ENCODE results near the gene SPAAR. TPM values are rescaled to one million over a fixed set of nuclear protein-coding genes. Genes with fewer than 3 reads are reported as not detected.

The SPAAR gene
- total RNA-seq, 4 donors from 2014 or later: 0.68 to 2.5 TPM; not detected in 2

GRCh38 chr9:35940458-35941407 is 31.4 kb downstream of the SPAAR start:
- WGBS, 2 donors (ENCODE audit: low coverage in 1 of 2): 61 to 81% methylated on average over 4 to 7 of the region's 7 CpGs
- H3K4me1 ChIP-seq: peaks cover 5 to 35% (median 25%) of the 10 kb centered on the region in 4 donors
- intact Hi-C loops (cut with DNase I; ENCODE audit: low total_unique reads) (no loop called here), in situ Hi-C loops (cut with MboI; ENCODE audit: low pct_ligation_motif_present in 1 of 4, low pct_unique_long_range_greater_than_20kb in 1 of 4, low sequenced_read_pairs in 3 of 4) (no loop called here)
- no peaks in the 10 kb centered on the region for H3K36me3 ChIP-seq
- no peaks in the 10 kb centered on the region for H3K27me3 ChIP-seq
- H3K9me3 ChIP-seq: no peaks in the 10 kb centered on the region
- TF ChIP-seq CTCF (IDR thresholded peaks at IDR 0.05) (no peak), EP300 (IDR thresholded peaks at IDR 0.05; ENCODE audit: low read depth) (no peak), POLR2AphosphoS5 (IDR thresholded peaks at IDR 0.05) (no peak), POLR2A (IDR thresholded peaks at IDR 0.05) (no peak)
- H3K27ac ChIP-seq: peak overlapping the region; percentile 5 to 47 (median 41)
- H3K4me3 ChIP-seq: no peak overlapping the region
- no peak for DNase-seq

GRCh38 chr9:35942286-35942685 is 33.0 kb downstream of the SPAAR start:
- Histone ChIP-seq H3K4me1 (peaks cover 5 to 47% (median 33%) of the 10 kb centered on the region in 4 donors), H3K9me3 (no peaks in the 10 kb centered on the region), H3K36me3 (no peaks in the 10 kb centered on the region), H3K27ac (no peak overlapping the region), H3K27me3 (no peaks in the 10 kb centered on the region), H3K4me3 (no peak overlapping the region)
- intact Hi-C loops (cut with DNase I; ENCODE audit: low total_unique reads): no loop called here
- WGBS, 2 donors (ENCODE audit: low coverage in 1 of 2): 86 to 93% methylated on average over 3 to 5 of the region's 5 CpGs
- no peak for DNase-seq
- TF ChIP-seq POLR2AphosphoS5 (IDR thresholded peaks at IDR 0.05): no peak
- no peak for TF ChIP-seq EP300 (IDR thresholded peaks at IDR 0.05; ENCODE audit: low read depth)
- TF ChIP-seq CTCF (IDR thresholded peaks at IDR 0.05): no peak
- TF ChIP-seq POLR2A (IDR thresholded peaks at IDR 0.05): no peak
- in situ Hi-C loops (cut with MboI; ENCODE audit: low pct_ligation_motif_present in 1 of 4, low pct_unique_long_range_greater_than_20kb in 1 of 4, low sequenced_read_pairs in 3 of 4): no loop called here

GRCh38 chr9:35944173-35944572 is 34.9 kb downstream of the SPAAR start:
- in situ Hi-C loops (cut with MboI; ENCODE audit: low pct_ligation_motif_present in 1 of 4, low pct_unique_long_range_greater_than_20kb in 1 of 4, low sequenced_read_pairs in 3 of 4) (no loop called here), intact Hi-C loops (cut with DNase I; ENCODE audit: low total_unique reads) (loop anchor here (1.0 kb wide), 1 partner anchor 9 kb away; no protein-coding TSS in a partner anchor)
- Histone ChIP-seq H3K4me3 (no peak overlapping the region), H3K9me3 (no peaks in the 10 kb centered on the region), H3K4me1 (peaks cover 5 to 66% (median 47%) of the 10 kb centered on the region in 4 donors), H3K27me3 (no peaks in the 10 kb centered on the region), H3K36me3 (no peaks in the 10 kb centered on the region), H3K27ac (peak overlapping the region; percentile 54 to 74 (median 71))
- TF ChIP-seq POLR2AphosphoS5 (IDR thresholded peaks at IDR 0.05) (no peak), EP300 (IDR thresholded peaks at IDR 0.05; ENCODE audit: low read depth) (no peak), CTCF (IDR thresholded peaks at IDR 0.05) (no peak), POLR2A (IDR thresholded peaks at IDR 0.05) (no peak)
- no peak for DNase-seq
- WGBS, 2 donors (ENCODE audit: low coverage in 1 of 2): 66% methylated on average over 3 of the region's 3 CpGs; no CpG with 5 or more reads in 1 of the 2 donors

GRCh38 chr9:35944841-35945240 is 35.6 kb downstream of the SPAAR start:
- in situ Hi-C loops (cut with MboI; ENCODE audit: low pct_ligation_motif_present in 1 of 4, low pct_unique_long_range_greater_than_20kb in 1 of 4, low sequenced_read_pairs in 3 of 4): no loop called here
- WGBS, 2 donors (ENCODE audit: low coverage in 1 of 2): 54 to 69% methylated on average over 2 to 3 of the region's 3 CpGs
- no peak for DNase-seq

More at GRCh38 chr9:35944841-35945240, 35.6 kb downstream of the SPAAR start:
- no peak for TF ChIP-seq POLR2AphosphoS5 (IDR thresholded peaks at IDR 0.05)
- no peak for TF ChIP-seq POLR2A (IDR thresholded peaks at IDR 0.05)
- TF ChIP-seq CTCF (IDR thresholded peaks at IDR 0.05): no peak
- no peak for TF ChIP-seq EP300 (IDR thresholded peaks at IDR 0.05; ENCODE audit: low read depth)
- H3K27ac ChIP-seq: peak overlapping the region; percentile 54 to 74 (median 71)
- H3K9me3 ChIP-seq: no peaks in the 10 kb centered on the region
- H3K4me3 ChIP-seq: no peak overlapping the region
- H3K4me1 ChIP-seq: peaks cover 5 to 73% (median 53%) of the 10 kb centered on the region in 4 donors
- no peaks in the 10 kb centered on the region for H3K36me3 ChIP-seq
- H3K27me3 ChIP-seq: no peaks in the 10 kb centered on the region
- intact Hi-C loops (cut with DNase I; ENCODE audit: low total_unique reads): loop anchor here (1.0 to 5.0 kb wide), 2 partner anchors 10 to 38 kb away; partner anchors contain the start of genes HRCT1 and SPAAR
